DMS79 treated with DMSO at 0.1 percent for 48 hours (cell line): Measurements from ENCODE around the gene TKTL1.
A peak's percentile ranks its signal among the peaks of the same experiment; 100 is the strongest.
"Not testable (repeated sequence)": the region's sequence is repeated elsewhere in the genome, so short reads cannot be mapped to it uniquely, and the experiment has no call there.

Experiments
- DNase-seq: peaks from one replicate; lab custom pipeline; 2025; lab: John Stamatoyannopoulos, UW

The TKTL1 gene

GRCh38 chrX:154295664-154296310, at the start of gene TKTL1:
Gene TKTL1 (plus strand): TSS chrX:154295795. CDS start chrX:154295860, 65 bp downstream.
- DNase-seq: no peak

GRCh38 chrX:154247377-154248045, 48.1 kb upstream of the TKTL1 start:
- not testable (repeated sequence) for DNase-seq

GRCh38 chrX:154248076-154248475, 47.5 kb upstream of the TKTL1 start:
- not testable (repeated sequence) for DNase-seq

- not testable (repeated sequence) for DNase-seq
Observed at GRCh38 chrX:154257282-154257681, 38.3 kb upstream of the TKTL1 start, which contains the start of gene OPN1MW3. Gene OPN1MW3 (plus strand): TSS chrX:154257582. CDS start chrX:154257620, 38 bp downstream.

GRCh38 chrX:154258711-154259110, 36.9 kb upstream of the TKTL1 start:
- DNase-seq: not testable (repeated sequence)

GRCh38 chrX:154263072-154263471, 32.5 kb upstream of the TKTL1 start:
- not testable (repeated sequence) for DNase-seq

- not testable (repeated sequence) for DNase-seq
Observed at GRCh38 chrX:154269245-154269644, 26.4 kb upstream of the TKTL1 start.

- DNase-seq: not testable (repeated sequence)
Observed at GRCh38 chrX:154284489-154285338, 10.9 kb upstream of the TKTL1 start.

- DNase-seq: not testable (repeated sequence)
Observed at GRCh38 chrX:154286406-154286805, 9.2 kb upstream of the TKTL1 start.

GRCh38 chrX:154294791-154295574, 612 bp upstream of the TKTL1 start, which contains the start of gene TEX28:
Gene TEX28 (minus strand): TSS chrX:154295124. CDS start chrX:154292117, 3,007 bp downstream.
- DNase-seq: no peak

- DNase-seq: no peak
Observed at GRCh38 chrX:154296731-154297130, 1.1 kb downstream of the TKTL1 start.

- peak; percentile 67 for DNase-seq
Observed at GRCh38 chrX:154298312-154298711, 2.7 kb downstream of the TKTL1 start.

GRCh38 chrX:154300816-154301215, 5.2 kb downstream of the TKTL1 start:
- no peak for DNase-seq

- not testable (repeated sequence) for DNase-seq
Observed at GRCh38 chrX:154302998-154303397, 7.4 kb downstream of the TKTL1 start.

GRCh38 chrX:154303476-154303875, 7.9 kb downstream of the TKTL1 start:
- no peak for DNase-seq

- DNase-seq: no peak
Observed at GRCh38 chrX:154304846-154305245, 9.3 kb downstream of the TKTL1 start.

GRCh38 chrX:154305541-154306205, 10.1 kb downstream of the TKTL1 start:
- DNase-seq: no peak

GRCh38 chrX:154307202-154307601, 11.6 kb downstream of the TKTL1 start:
- DNase-seq: no peak

GRCh38 chrX:154308108-154308946, 12.7 kb downstream of the TKTL1 start:
- no peak for DNase-seq
